A549 (cell line): ENCODE measurements around the gene RAPGEFL1.

ENCODE experiments used
- EP300 ChIP-seq, 2 experiments: fragments of >200 bp; sonication (Bioruptor Twin); formaldehyde crosslinking; IDR thresholded peaks; 2 replicates in 1 of 2; 3 replicates in 1 of 2; pipeline ENCODE4 v1.6.1; 2016 to 2017
- ESRRA ChIP-seq: fragments of 150-350 bp; IDR thresholded peaks from 2 replicates; pipeline ENCODE4 v1.6.1; 2014; ENCODE audit warnings: mild to moderate bottlenecking, low read length, borderline replicate concordance
- POLR2A ChIP-seq: IDR thresholded peaks from 2 replicates; pipeline ENCODE4 v1.6.1; 2012; ENCODE audit warnings: mild to moderate bottlenecking, low read length
- RCOR1 ChIP-seq: fragments of 150-350 bp; IDR thresholded peaks from 2 replicates; pipeline ENCODE4 v1.6.1; 2014; ENCODE audit warnings: antibody characterized with exemption, low read length, low read depth
- TF ChIP-seq, protein P1 (sequence below): fragments of >200 bp; sonication (Bioruptor Twin); formaldehyde crosslinking; IDR thresholded peaks from 3 replicates; pipeline ENCODE4 v1.5.1; 2016

DNA sequence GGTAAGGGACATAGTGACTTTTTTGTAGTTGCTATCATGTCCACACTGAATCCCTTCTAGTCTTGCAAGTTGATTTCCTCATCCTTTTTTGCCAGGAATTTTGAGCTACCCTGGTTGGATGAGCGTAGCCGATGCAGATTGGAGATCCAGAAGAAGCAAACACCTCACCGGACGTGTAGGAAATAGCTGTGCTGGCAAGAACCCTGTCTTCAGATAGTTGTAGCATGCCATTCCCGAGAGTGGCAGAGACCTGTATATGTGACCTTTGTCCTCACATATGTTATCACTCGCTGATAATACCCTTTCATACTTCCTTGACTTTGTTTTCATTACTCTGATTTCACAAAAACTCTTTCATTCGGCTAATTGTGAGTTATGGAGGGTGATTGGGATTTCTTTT, 43.1 kb upstream of the RAPGEFL1 start:
- no peak for TF ChIP-seq ESRRA
- TF ChIP-seq POLR2A, result no peak
- TF ChIP-seq EP300 (IDR thresholded peaks at IDR 0.05), result no peak
- TF ChIP-seq RCOR1, result no peak
- TF ChIP-seq, protein P1, sequence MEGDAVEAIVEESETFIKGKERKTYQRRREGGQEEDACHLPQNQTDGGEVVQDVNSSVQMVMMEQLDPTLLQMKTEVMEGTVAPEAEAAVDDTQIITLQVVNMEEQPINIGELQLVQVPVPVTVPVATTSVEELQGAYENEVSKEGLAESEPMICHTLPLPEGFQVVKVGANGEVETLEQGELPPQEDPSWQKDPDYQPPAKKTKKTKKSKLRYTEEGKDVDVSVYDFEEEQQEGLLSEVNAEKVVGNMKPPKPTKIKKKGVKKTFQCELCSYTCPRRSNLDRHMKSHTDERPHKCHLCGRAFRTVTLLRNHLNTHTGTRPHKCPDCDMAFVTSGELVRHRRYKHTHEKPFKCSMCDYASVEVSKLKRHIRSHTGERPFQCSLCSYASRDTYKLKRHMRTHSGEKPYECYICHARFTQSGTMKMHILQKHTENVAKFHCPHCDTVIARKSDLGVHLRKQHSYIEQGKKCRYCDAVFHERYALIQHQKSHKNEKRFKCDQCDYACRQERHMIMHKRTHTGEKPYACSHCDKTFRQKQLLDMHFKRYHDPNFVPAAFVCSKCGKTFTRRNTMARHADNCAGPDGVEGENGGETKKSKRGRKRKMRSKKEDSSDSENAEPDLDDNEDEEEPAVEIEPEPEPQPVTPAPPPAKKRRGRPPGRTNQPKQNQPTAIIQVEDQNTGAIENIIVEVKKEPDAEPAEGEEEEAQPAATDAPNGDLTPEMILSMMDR, result no peak
